Renal cortex interstitium (tissue), 11 donors: ENCODE data around the gene ASB1. TPM values are rescaled to one million over a fixed set of nuclear protein-coding genes. Genes with fewer than 3 reads are reported as not detected.

Experiments used
- DNase-seq, 11 donors: peaks; one replicate each; pipeline ENCODE4 v3.0.0-alpha.2; 2013; ENCODE audit warnings: low read depth in 9 of 11, low spot score in 4 of 11; ENCODE audit errors: extremely low read depth in 1 of 11
- polyA plus RNA-seq, 3 donors: library from polyadenylated mRNA; unstranded; fragments of 120-200 nt; gene quantifications; one replicate each; pipeline ENCODE4 v1.2.1, GENCODE V29; 2013; ENCODE audit not compliant: insufficient read length in 3 of 3

Gene ASB1
- polyA plus RNA-seq, 3 donors: 29.2 to 31.1 (median 30.4) TPM

- DNase-seq: no peak
These were observed 51.5 kb downstream of the ASB1 start for GRCh38 chr2:238478216-238478615.

- no peak for DNase-seq
These were observed 53.1 kb downstream of the ASB1 start for GRCh38 chr2:238479847-238480246.

- DNase-seq: no peak
These were observed 56.3 kb downstream of the ASB1 start for GRCh38 chr2:238483021-238483420.

- no peak for DNase-seq
These were observed 56.9 kb downstream of the ASB1 start for GRCh38 chr2:238483656-238484055.

- no peak for DNase-seq
These were observed 58.1 kb downstream of the ASB1 start for GRCh38 chr2:238484522-238485452.

DNA sequence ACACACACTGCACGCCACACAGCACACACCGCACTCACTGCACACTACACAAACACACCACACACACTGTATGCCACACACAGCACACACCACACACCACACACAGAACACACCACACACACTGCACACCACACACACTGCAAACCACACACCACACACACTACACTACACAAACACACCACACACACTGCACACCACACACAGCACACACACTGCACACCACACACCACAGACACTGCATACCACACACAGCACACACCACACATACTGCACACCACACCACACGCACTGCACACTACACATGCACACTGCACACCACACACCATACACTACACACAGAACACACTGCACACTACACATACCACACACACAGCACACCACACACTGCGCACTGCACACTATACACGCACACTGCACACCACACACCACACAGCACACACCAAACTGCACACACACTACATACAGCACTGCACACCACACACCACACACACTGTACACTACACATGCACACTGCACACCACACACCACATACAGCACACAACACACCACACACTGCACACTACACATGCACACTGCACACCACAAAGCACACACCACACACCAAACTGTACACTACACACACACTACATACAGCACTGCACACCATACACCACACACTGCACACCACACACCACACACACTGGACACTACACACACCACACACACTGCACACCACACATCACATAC lies 59.6 kb downstream of the ASB1 start:
- no peak for DNase-seq

GRCh38 chr2:238487134-238487533 lies 60.4 kb downstream of the ASB1 start:
- DNase-seq: no peak

DNA sequence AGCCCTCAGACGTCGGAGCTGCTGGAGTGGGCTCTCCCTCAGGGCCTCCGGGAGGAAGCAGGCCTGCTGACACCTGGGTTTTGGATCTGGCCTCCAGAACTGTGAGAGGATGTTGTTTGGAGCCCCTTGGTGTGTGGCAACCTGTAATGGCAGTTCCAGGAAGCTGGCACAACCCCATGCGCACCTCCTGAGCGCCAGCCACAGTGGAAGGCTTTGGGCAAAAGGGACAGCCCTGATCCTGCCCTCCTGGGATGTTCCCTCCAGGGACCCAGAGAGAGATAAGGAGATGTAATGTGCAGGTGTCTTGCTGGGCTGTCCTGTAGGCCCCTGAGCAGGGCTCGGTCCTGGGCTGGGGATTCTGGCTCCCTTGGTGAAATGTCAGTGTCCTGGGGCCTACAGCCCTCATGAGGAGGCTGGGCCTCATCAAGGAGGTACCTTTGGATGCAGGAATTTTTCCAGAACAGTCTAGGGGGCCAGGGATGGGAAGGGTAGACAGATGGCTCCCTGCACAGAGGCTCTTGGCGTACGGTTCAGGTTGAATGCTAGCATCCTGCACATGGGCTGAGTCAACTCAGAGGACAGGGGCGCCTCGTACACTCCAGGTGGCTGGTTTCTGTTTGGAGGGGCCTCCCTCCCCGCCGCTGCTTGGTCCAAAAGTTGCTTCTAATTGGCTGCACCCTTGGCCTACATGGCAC lies 61.1 kb downstream of the ASB1 start:
- DNase-seq: no peak

DNA sequence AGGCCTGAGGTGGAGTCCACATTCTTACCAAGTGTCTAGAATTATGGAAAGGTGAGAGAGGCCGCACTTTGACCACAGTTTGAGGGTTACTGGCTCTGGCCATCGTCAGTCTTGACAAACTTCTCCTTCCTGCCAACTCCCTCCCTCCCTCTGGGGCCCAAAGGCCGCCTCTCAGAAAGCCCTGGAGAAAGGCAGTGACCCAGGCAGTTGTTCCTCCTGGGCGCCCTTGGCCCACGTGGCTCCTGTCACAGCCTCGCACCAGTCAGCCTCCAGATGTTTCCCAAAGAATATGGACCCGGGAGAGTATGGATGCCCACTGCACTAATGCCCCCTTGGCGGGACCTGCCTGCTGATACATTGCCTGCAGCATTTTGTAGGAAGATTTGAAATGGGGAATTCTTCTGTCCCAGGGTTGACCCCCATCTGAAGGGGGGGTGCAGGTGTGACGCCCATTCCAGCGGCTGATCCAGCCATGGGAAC lies 61.7 kb downstream of the ASB1 start:
- DNase-seq: no peak

GRCh38 chr2:238489431-238489830 lies 62.7 kb downstream of the ASB1 start:
- no peak for DNase-seq

GRCh38 chr2:238489896-238490295 lies 63.2 kb downstream of the ASB1 start:
- no peak for DNase-seq

GRCh38 chr2:238492840-238493239 lies 66.1 kb downstream of the ASB1 start:
- no peak for DNase-seq

DNA sequence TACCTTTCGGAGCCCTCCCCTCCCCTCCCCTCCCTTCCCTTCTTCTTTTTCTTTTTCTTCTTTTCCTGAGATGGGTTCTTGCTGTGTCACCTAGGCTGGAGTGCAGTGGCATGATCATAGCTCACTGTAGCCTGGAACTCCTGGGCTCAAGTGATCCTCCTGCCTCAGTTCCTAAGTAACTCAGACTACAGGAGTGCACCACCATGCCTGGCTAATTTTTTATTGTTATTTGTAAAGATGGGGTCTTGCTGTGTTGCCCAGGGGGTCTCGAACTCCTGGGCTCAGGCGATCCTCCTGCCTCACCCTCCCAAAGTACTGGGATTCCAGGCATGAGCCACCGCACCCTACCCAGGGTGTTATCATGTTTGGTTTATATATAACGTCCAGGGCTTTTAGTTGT lies 66.7 kb downstream of the ASB1 start:
- no peak for DNase-seq

GRCh38 chr2:238493880-238494572 lies 67.3 kb downstream of the ASB1 start:
- no peak for DNase-seq

DNA sequence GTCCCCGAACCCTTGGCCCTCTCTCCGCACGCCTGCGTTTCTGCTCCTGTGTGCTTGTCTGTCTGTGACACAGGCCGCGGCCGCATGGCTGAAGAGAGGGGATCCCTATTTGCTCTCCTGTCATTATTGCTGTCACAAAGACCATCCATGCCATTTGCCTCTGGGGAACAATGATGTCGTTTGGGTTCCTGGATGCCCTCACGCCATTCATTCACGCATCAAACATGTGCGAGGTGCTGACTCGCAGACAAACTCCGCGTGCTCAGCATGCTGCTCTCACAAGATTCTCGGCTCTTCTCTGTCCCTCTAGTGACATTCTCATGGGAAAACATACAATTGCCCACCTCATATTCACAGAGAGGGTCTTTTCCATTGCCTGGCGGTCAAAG lies 67.8 kb downstream of the ASB1 start:
- DNase-seq: no peak

GRCh38 chr2:238495422-238495821 lies 68.7 kb downstream of the ASB1 start:
- no peak for DNase-seq

DNA sequence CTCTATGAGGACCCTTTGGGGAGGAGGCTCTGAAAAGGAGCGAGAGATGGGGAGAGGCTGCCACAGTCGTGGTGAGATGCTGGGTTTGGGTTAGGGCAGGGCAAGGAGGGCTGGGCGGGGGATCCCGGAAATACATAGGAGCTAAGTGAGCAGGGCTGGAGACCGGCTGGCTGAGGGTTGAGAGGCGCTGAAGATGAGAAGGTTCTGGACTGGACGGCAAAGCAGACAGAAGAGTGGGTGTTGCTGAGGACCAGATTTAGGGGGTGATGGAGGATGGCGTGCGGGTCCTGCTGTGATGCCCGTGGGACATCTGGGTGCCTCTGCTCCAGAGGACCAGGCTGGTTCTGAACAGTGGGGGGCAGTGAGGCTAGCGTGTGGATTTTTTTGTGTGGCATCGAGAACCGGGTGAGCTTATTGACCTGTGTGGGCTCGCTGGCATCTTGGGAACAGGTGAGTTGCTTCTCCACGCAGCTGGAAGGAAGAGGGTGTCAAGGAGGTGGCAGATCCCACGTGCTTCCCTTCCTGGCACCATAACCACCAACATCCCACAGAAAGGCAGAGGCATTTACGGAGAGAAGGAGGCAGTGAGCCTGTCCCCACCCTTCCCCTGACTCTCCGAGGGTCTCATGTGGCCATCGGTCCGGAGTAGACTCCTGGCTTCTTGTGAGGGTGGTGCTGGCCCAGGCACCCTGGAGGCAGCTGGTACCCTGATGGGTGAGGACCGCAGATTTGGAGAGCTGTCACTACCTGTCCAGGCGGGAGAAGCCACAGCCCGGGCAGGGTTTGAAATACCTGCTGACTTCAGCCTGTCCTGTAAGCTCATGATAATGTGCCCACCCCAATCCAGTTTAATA lies 70.3 kb downstream of the ASB1 start:
- no peak for DNase-seq

DNA sequence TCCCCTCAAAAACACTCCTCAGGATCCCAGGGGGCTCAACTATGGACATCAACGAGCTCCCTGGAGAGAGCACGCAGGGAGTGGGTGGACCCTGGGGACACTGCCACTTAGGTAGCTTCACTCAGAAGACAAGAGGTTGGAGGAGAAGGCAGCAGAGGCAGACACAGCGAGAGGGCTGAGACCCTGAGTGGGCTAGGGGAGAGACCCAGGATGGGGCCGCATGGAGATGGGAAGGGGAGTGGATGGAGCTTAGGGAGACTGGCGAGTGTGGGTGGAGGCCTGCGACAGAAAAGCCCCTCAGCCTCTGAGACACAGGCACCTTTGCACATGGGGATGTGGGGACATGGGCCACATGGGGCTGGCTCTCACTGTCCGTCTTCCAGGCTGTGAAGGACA lies 70.9 kb downstream of the ASB1 start:
- no peak for DNase-seq
